ENCODE data around the gene MOB3A. TPM values are rescaled to one million over a fixed set of nuclear protein-coding genes. Genes with fewer than 3 reads are reported as not detected.

MOB3A gene
- total and polyA plus RNA-seq, 2 of the 13 experiments (the other 11 are each of a cell fraction or from before 2014, with no cell fraction given): 3.5 to 17.8 TPM

- WGBS (ENCODE audit: low lambda C conversion rate): 90% methylated on average over 3 of the region's 10 CpGs
- Histone ChIP-seq H3K4me3 (replicated peaks in 1 of 3; ENCODE audit: insufficient read depth in 1 of 3, low read depth in 2 of 3, low read length in 3 of 3) (no peak overlapping the region), H2AFZ (ENCODE audit: low read length) (no peak overlapping the region), H3K27ac (ENCODE audit: extremely low read length, insufficient read depth, low read length) (no peak overlapping the region), H3K4me2 (ENCODE audit: low read depth, low read length) (no peak overlapping the region), H4K20me1 (ENCODE audit: insufficient read depth, low read length) (no peaks in the 10 kb centered on the region), H3K27me3 (ENCODE audit: control insufficient read depth in 1 of 2, insufficient read depth in 2 of 2, low read length in 2 of 2) (no peaks in the 10 kb centered on the region), H3K9ac (ENCODE audit: insufficient read depth, low read depth, low read length) (no peak overlapping the region), H3K4me1 (ENCODE audit: insufficient read depth, low read length) (no peaks in the 10 kb centered on the region), H3K9me3 (ENCODE audit: low read length) (no peaks in the 10 kb centered on the region), H3K79me2 (ENCODE audit: insufficient read depth, low read length) (no peaks in the 10 kb centered on the region), H3K36me3 (replicated peaks in 1 of 2; ENCODE audit: control insufficient read depth in 1 of 2, insufficient read depth in 2 of 2, low read length in 2 of 2) (peaks cover 34 to 73% of the 10 kb centered on the region in 2 experiments)
- in situ Hi-C loops (cut with HindIII; ENCODE audit: extremely low pct_ligation_motif_present, low pct_unique_long_range_greater_than_20kb): no loop called here
- TF ChIP-seq MTF1 (CRISPR knock-in tag; IDR thresholded peaks at IDR 0.05) (no peak), MYPOP (CRISPR knock-in tag; IDR thresholded peaks at IDR 0.05) (no peak), ZNF879 (CRISPR knock-in tag; IDR thresholded peaks at IDR 0.05) (no peak), PTBP1 (IDR thresholded peaks at IDR 0.05; ENCODE audit: low read depth, low read length, poor library complexity, severe bottlenecking) (no peak), KAT7 (CRISPR knock-in tag; IDR thresholded peaks at IDR 0.05; ENCODE audit: borderline replicate concordance) (no peak), BCLAF1 (IDR thresholded peaks at IDR 0.05) (no peak), HMGXB3 (CRISPR knock-in tag; IDR thresholded peaks at IDR 0.05; ENCODE audit: borderline replicate concordance) (no peak), ZFP82 (CRISPR knock-in tag; IDR thresholded peaks at IDR 0.05; ENCODE audit: borderline replicate concordance) (no peak), ISL2 (CRISPR knock-in tag; IDR thresholded peaks at IDR 0.05) (no peak)
- BruUV-seq (replicated peaks): no TSS peak
- DNase-seq (ENCODE audit: low spot score): no peak
- no peak for ATAC-seq
- no peak for FAIRE-seq
- POLR2A ChIA-PET: no interaction called here
- CTCF ChIA-PET (ENCODE audit: low intra/inter-chr PET ratio, low total read pairs): no interaction called here
- intact Hi-C loops (cut with micrococcal nuclease; ENCODE audit: unreplicated experiment): no loop called here
These were observed 26.9 kb upstream of the MOB3A start for GRCh38 chr19:2122982-2123381.

Data from HepG2 (cell line).